ENCODE data around the gene TMEM131. TPM values are rescaled to one million over a fixed set of nuclear protein-coding genes. Genes with fewer than 3 reads are reported as not detected.
"Not testable (repeated sequence)": the region's sequence is repeated elsewhere in the genome, so short reads cannot be mapped to it uniquely, and the experiment has no call there.

TMEM131 gene
- total RNA-seq, 2 experiments from 2014 or later, result 31.3 to 31.9 TPM

GRCh38 chr2:97868986-97869721 lies 126.6 kb downstream of the TMEM131 start:
- CTCF ChIA-PET, result no interaction called here
- Mint-ChIP-seq H3K27ac (no peak overlapping the region), H3K4me3 (no peak overlapping the region)

DNA sequence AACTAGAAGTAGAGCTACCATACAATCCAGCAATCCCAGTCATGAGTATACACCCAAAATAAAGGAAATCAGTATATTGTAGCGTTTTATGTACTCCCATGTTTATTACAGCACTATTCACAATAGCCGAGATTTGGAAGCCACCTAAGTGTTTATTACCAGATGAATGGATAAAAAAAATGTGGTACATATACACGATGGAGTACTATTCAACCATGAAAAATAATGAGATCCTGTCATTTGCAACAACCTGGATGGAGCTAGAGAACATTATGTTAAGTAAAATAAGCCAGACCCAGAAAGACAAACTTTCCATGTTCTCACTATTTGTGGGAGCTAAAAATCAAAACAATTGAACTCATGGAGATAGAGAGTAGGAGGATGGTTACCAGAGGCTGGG lies 131.9 kb downstream of the TMEM131 start:
- DNase-seq, result no peak
- ChIA-PET CTCF (no interaction called here), POLR2A (no interaction called here)
- peaks cover 4% of the 10 kb centered on the region for H3K4me1 Mint-ChIP-seq
- peaks cover 14% of the 10 kb centered on the region for H3K9me3 Mint-ChIP-seq
- no peak overlapping the region for H3K27ac Mint-ChIP-seq
- H3K27me3 Mint-ChIP-seq, result no peaks in the 10 kb centered on the region
- H3K4me3 Mint-ChIP-seq, result no peak overlapping the region
- peaks cover 37% of the 10 kb centered on the region for H3K36me3 Mint-ChIP-seq (ENCODE audit: low read depth)

More at GRCh38 chr2:97868986-97869721, 126.6 kb downstream of the TMEM131 start:
- no peak for DNase-seq
- Mint-ChIP-seq H3K36me3 (ENCODE audit: low read depth) (peaks cover 17% of the 10 kb centered on the region), H3K27me3 (no peaks in the 10 kb centered on the region), H3K9me3 (peaks cover 11% of the 10 kb centered on the region), H3K4me1 (peaks cover 36% of the 10 kb centered on the region)
- POLR2A ChIA-PET, result interaction anchor here (0.8 to 2.7 kb wide), 5 partner anchors 18 to 128 kb away, joined by 3 to 23 read pairs (median 4); no protein-coding TSS in a partner anchor

DNA sequence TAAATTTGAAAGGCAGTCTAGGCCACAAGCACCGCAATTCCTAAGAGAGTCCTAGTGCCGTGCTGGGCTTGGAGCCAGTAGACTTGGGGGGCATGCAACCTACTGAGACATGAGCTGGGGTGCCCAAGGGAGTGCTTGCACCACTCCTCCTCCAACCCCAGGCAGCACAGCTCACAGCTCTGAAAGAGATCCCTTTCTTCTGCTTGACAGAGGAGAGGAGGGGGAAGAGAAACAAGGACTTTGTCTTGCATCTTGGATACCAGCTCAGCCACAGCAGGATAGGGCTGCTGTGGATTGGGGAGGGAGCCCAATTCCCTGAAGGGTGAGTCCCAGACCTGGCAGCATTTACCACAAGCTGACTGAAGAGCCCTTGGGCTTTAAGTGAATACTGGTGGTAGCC lies 134.6 kb downstream of the TMEM131 start:
- ChIA-PET CTCF (no interaction called here), POLR2A (no interaction called here)
- Mint-ChIP-seq H3K27me3 (no peaks in the 10 kb centered on the region), H3K4me3 (no peak overlapping the region), H3K27ac (no peak overlapping the region), H3K36me3 (ENCODE audit: low read depth) (peaks cover 40% of the 10 kb centered on the region), H3K9me3 (peaks cover 14% of the 10 kb centered on the region), H3K4me1 (no peaks in the 10 kb centered on the region)
- DNase-seq, result no peak

DNA sequence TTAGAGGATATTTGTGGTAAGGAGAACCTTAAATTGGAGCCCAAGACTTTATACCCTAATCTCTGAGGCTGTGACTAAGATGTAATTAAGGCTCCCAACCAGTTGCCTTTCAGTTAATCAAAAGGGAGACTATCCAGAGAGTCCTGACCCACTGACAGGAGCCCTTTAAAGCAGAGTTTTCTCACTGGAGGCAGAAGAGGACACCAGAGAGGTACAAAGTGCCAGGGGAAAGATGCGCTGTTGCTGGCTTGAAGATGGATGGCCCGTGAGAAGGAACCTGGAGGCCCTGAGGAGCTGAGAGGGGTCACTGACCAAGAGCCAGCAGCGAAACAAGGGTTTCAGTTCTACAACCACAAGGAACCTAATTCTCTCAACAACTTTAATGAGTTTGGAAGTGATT lies 137.3 kb downstream of the TMEM131 start:
- DNase-seq, result no peak
- ChIA-PET POLR2A (no interaction called here), CTCF (no interaction called here)
- Mint-ChIP-seq H3K4me3 (no peak overlapping the region), H3K9me3 (peaks cover 1% of the 10 kb centered on the region), H3K36me3 (ENCODE audit: low read depth) (peaks cover 39% of the 10 kb centered on the region), H3K4me1 (peaks cover 6% of the 10 kb centered on the region), H3K27me3 (no peaks in the 10 kb centered on the region), H3K27ac (no peak overlapping the region)

GRCh38 chr2:97857553-97857952 lies 138.2 kb downstream of the TMEM131 start:
- peaks cover 10% of the 10 kb centered on the region for H3K4me1 Mint-ChIP-seq
- no peak overlapping the region for H3K4me3 Mint-ChIP-seq
- no peak for DNase-seq
- peaks cover 43% of the 10 kb centered on the region for H3K36me3 Mint-ChIP-seq (ENCODE audit: low read depth)
- no peak overlapping the region for H3K27ac Mint-ChIP-seq
- H3K27me3 Mint-ChIP-seq, result no peaks in the 10 kb centered on the region
- H3K9me3 Mint-ChIP-seq, result no peaks in the 10 kb centered on the region
- POLR2A ChIA-PET, result interaction anchor here (1.0 to 1.3 kb wide), 2 partner anchors 13 to 36 kb away, joined by 3 to 4 read pairs; no protein-coding TSS in a partner anchor
- CTCF ChIA-PET, result no interaction called here

DNA sequence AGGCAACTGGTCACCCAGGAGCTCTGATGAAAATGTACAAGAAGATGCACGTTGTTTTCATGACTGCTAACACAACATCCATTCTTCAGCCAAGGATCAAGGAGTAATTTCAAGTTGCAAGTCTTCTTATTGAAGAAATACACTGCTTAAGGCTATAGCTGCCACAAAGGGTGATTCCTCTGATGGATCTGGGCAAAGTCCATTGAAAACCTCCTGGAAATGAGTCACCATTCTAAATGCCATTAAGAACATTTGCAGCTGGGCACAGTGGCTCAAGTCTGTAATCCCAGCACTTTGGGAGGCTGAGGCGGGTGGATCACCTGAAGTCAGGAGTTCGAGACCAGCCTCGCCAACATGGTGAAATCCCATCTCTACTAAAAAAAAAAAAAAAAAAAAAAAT lies 142.7 kb downstream of the TMEM131 start:
- not testable (repeated sequence) for H3K27me3 Mint-ChIP-seq, H3K27ac Mint-ChIP-seq, DNase-seq, H3K9me3 Mint-ChIP-seq, H3K4me3 Mint-ChIP-seq
- POLR2A ChIA-PET, result interaction anchor here (2.5 kb wide), 1 partner anchor 17 kb away, joined by 23 read pairs; no protein-coding TSS in a partner anchor
- CTCF ChIA-PET, result interaction anchor here (0.7 kb wide), 1 partner anchor 18 kb away, joined by 3 read pairs; no protein-coding TSS in a partner anchor
- Mint-ChIP-seq H3K4me1 (peaks cover 48% of the 10 kb centered on the region), H3K36me3 (ENCODE audit: low read depth) (peaks cover 26% of the 10 kb centered on the region)

- Mint-ChIP-seq H3K9me3 (no peaks in the 10 kb centered on the region), H3K27ac (peak overlapping the region; percentile 58), H3K4me1 (peaks cover 50% of the 10 kb centered on the region), H3K4me3 (peak overlapping the region; percentile 1), H3K36me3 (ENCODE audit: low read depth) (peaks cover 29% of the 10 kb centered on the region), H3K27me3 (no peaks in the 10 kb centered on the region)
- DNase-seq, result no peak
- ChIA-PET CTCF (no interaction called here), POLR2A (interaction anchor here (1.2 to 2.5 kb wide), 2 partner anchors 19 to 143 kb away, joined by 4 to 23 read pairs; no protein-coding TSS in a partner anchor)
These were observed 144.6 kb downstream of the TMEM131 start for GRCh38 chr2:97851172-97851571.

DNA sequence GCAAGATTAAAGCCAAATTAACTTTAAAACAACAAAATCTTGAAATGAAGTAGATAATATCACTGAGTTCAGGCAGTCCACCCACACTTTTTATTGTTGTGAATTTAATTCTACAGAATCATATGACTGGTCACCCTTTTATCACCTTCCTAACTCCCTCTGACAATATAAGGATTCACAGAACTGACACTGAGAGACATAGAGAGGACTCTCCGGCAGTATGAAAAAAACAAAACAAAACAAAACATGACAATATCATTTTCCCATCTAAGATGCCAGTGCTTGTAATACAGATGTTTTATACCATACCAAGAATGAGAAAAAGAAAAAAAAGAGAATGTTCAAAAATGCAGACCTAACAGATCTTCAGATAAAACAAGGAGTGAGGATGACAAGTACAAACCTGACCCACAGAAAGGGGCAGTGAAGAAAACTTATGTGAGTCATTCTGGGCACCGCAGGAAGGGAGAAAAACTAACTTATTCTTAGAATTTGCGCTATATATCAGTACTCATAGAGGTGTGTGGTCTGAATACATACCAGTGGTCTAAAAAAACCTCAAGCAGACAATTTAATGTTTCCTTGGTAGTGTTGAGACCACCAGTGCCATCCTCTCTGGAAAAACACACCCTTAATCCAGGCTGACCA lies 145.7 kb downstream of the TMEM131 start:
- ChIA-PET CTCF (no interaction called here), POLR2A (no interaction called here)
- Mint-ChIP-seq H3K4me3 (peak overlapping the region; percentile 11), H3K36me3 (ENCODE audit: low read depth) (peaks cover 34% of the 10 kb centered on the region), H3K9me3 (no peaks in the 10 kb centered on the region), H3K27me3 (no peaks in the 10 kb centered on the region), H3K27ac (peak overlapping the region; percentile 61), H3K4me1 (peaks cover 60% of the 10 kb centered on the region)
- DNase-seq, result peak; percentile 53

GRCh38 chr2:97848306-97848705 lies 147.4 kb downstream of the TMEM131 start:
- H3K36me3 Mint-ChIP-seq (ENCODE audit: low read depth), result peaks cover 28% of the 10 kb centered on the region
- no peak overlapping the region for H3K4me3 Mint-ChIP-seq
- no peak overlapping the region for H3K27ac Mint-ChIP-seq
- CTCF ChIA-PET, result no interaction called here
- POLR2A ChIA-PET, result interaction anchor here (1.4 kb wide), 1 partner anchor 22 kb away, joined by 6 read pairs; no protein-coding TSS in a partner anchor
- no peaks in the 10 kb centered on the region for H3K9me3 Mint-ChIP-seq
- H3K27me3 Mint-ChIP-seq, result no peaks in the 10 kb centered on the region
- H3K4me1 Mint-ChIP-seq, result peaks cover 55% of the 10 kb centered on the region
- DNase-seq, result no peak

DNA sequence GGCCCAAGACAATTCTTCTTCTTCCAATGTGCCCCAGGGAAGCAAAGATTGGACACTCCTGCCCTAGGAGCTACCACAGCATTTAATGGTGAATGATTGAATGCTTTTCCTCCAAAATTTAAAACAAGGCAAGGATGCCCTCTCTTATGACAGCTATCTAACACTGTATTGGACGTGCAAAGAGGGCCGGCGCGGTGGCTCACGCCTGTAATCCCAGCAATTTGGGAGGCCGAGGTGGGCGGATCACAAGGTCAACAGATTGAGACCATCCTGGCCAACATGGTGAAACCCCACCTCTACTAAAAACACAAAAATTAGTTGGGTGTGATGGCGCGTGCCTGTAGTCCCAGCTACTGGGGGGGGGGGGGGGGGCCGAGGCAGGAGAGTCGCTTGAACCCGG lies 149.0 kb downstream of the TMEM131 start:
- POLR2A ChIA-PET, result interaction anchor here (1.0 kb wide), 1 partner anchor 23 kb away, joined by 4 read pairs; no protein-coding TSS in a partner anchor
- H3K27me3 Mint-ChIP-seq, result not testable (repeated sequence)

GRCh38 chr2:97845818-97846217 lies 149.9 kb downstream of the TMEM131 start:
- POLR2A ChIA-PET, result interaction anchor here (1.0 kb wide), 1 partner anchor 24 kb away, joined by 4 read pairs; no protein-coding TSS in a partner anchor

More for the DNA sequence above, 149.0 kb downstream of the TMEM131 start:
- H3K4me1 Mint-ChIP-seq, result peaks cover 49% of the 10 kb centered on the region
- peaks cover 26% of the 10 kb centered on the region for H3K36me3 Mint-ChIP-seq (ENCODE audit: low read depth)
- H3K4me3 Mint-ChIP-seq, H3K9me3 Mint-ChIP-seq, DNase-seq, CTCF ChIA-PET, H3K27ac Mint-ChIP-seq: not testable (repeated sequence)

DNA sequence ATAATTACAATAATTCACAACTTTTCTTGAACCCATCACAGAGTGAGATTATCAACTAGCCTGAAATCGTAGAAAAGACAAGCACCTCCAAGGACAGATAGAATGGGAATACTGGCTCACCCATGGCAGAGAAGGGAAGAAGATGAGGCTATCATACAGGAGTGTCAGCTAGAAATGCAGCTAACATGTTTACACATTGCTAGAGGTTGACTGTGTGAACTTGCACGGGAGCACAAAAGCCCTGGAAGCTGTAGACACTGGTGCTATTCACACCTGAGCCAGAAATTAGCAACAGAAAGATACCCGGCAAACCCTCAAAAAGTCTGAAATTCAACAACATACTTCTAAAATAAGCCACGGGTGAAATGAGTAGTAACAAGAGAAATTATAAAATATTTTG lies 150.6 kb downstream of the TMEM131 start:
- Mint-ChIP-seq H3K27ac (no peak overlapping the region), H3K4me1 (peaks cover 33% of the 10 kb centered on the region), H3K4me3 (no peak overlapping the region), H3K36me3 (ENCODE audit: low read depth) (peaks cover 35% of the 10 kb centered on the region), H3K27me3 (no peaks in the 10 kb centered on the region), H3K9me3 (no peaks in the 10 kb centered on the region)
- DNase-seq, result no peak
- ChIA-PET CTCF (no interaction called here), POLR2A (no interaction called here)

More at GRCh38 chr2:97845818-97846217, 149.9 kb downstream of the TMEM131 start:
- no peak for DNase-seq
- CTCF ChIA-PET, result interaction anchor here (0.7 kb wide), 1 partner anchor 117 kb away, joined by 3 read pairs; no protein-coding TSS in a partner anchor
- H3K27ac Mint-ChIP-seq, result no peak overlapping the region
- peaks cover 40% of the 10 kb centered on the region for H3K4me1 Mint-ChIP-seq
- peaks cover 29% of the 10 kb centered on the region for H3K36me3 Mint-ChIP-seq (ENCODE audit: low read depth)
- no peaks in the 10 kb centered on the region for H3K27me3 Mint-ChIP-seq
- no peak overlapping the region for H3K4me3 Mint-ChIP-seq
- H3K9me3 Mint-ChIP-seq, result no peaks in the 10 kb centered on the region

GRCh38 chr2:97844311-97844859 lies 151.4 kb downstream of the TMEM131 start:
- POLR2A ChIA-PET, result no interaction called here
- Mint-ChIP-seq H3K36me3 (ENCODE audit: low read depth) (peaks cover 41% of the 10 kb centered on the region), H3K9me3 (no peaks in the 10 kb centered on the region), H3K4me3 (no peak overlapping the region), H3K4me1 (peaks cover 27% of the 10 kb centered on the region), H3K27me3 (no peaks in the 10 kb centered on the region), H3K27ac (no peak overlapping the region)
- no peak for DNase-seq
- CTCF ChIA-PET, result no interaction called here
